IPS-18a (cell line): Measurements from ENCODE around the gene KCTD12.
"Not testable (repeated sequence)": the region's sequence is repeated elsewhere in the genome, so short reads cannot be mapped to it uniquely, and the experiment has no call there.

ENCODE experiments used
- H3K27ac ChIP-seq: one replicate; pipeline ENCODE4 v1.5.1; 2013; ENCODE audit warnings: low read length
- H3K27me3 ChIP-seq: one replicate; pipeline ENCODE4 v1.6.1; 2013; ENCODE audit warnings: mild to moderate bottlenecking, low read length; ENCODE audit not compliant: control insufficient read depth, insufficient read depth
- H3K36me3 ChIP-seq: one replicate; pipeline ENCODE4 v1.6.1; 2013; ENCODE audit warnings: low read depth, low read length; ENCODE audit not compliant: control insufficient read depth
- H3K4me1 ChIP-seq: one replicate; pipeline ENCODE4 v1.6.1; 2013; ENCODE audit warnings: low read depth, low read length; ENCODE audit not compliant: control insufficient read depth
- H3K4me3 ChIP-seq: one replicate; pipeline ENCODE4 v1.5.1; 2013; ENCODE audit warnings: low read length
- H3K9ac ChIP-seq: one replicate; pipeline ENCODE4 v1.6.1; 2013; ENCODE audit warnings: mild to moderate bottlenecking, low read length, moderate library complexity
- H3K9me3 ChIP-seq: one replicate; pipeline ENCODE4 v1.6.1; 2013; ENCODE audit warnings: low read depth, low read length; ENCODE audit not compliant: control insufficient read depth

KCTD12 gene

DNA sequence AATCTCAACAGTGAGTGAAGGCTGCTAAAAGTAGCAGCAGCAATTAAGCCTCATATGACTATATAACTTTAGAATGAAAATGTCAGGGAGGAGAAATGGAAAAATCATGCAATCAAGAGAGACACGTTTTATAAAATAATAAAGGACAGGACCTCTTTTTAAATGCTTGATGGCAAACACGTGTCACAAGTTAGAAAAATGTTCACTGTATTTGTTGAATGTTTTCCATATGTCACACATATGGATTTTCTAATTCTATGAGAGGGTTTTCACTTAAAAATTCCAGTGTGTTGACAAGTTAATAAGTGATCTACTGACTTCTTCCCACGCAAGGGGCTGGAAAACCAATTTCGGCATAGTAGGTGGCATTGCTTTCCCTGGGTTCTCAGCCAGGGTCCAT lies 27.7 kb upstream of the KCTD12 start:
- Histone ChIP-seq H3K36me3 (no peaks in the 10 kb centered on the region), H3K4me3 (no peak overlapping the region), H3K27me3 (no peaks in the 10 kb centered on the region), H3K27ac (no peak overlapping the region), H3K9me3 (no peaks in the 10 kb centered on the region), H3K9ac (no peak overlapping the region), H3K4me1 (no peaks in the 10 kb centered on the region)

DNA sequence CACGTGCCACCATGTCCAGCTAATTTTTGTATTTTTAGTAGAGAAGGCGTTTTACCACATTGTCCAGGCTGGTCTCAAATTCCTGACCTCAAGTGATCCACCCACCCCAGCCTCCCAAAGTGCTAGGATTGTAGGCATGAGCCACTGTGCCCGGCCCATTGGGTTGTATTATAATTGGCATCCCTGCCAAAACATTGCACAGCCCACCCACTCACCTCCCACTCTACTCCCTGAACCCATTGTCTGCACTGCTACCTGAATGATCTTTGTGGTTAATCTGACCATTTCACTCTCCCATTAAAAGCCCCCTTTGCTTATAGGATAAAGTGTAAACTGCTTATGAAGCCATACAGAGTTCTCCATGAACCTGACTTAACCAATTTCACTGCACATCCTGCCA lies 26.3 kb upstream of the KCTD12 start:
- Histone ChIP-seq H3K9ac (no peak overlapping the region), H3K9me3 (no peaks in the 10 kb centered on the region), H3K4me3 (no peak overlapping the region), H3K27ac (no peak overlapping the region), H3K36me3 (no peaks in the 10 kb centered on the region), H3K27me3 (no peaks in the 10 kb centered on the region), H3K4me1 (no peaks in the 10 kb centered on the region)

GRCh38 chr13:76904507-76904906 lies 18.3 kb upstream of the KCTD12 start:
- Histone ChIP-seq H3K36me3 (no peaks in the 10 kb centered on the region), H3K27me3 (no peaks in the 10 kb centered on the region), H3K4me3 (no peak overlapping the region), H3K4me1 (no peaks in the 10 kb centered on the region), H3K9ac (no peak overlapping the region), H3K9me3 (no peaks in the 10 kb centered on the region), H3K27ac (no peak overlapping the region)

DNA sequence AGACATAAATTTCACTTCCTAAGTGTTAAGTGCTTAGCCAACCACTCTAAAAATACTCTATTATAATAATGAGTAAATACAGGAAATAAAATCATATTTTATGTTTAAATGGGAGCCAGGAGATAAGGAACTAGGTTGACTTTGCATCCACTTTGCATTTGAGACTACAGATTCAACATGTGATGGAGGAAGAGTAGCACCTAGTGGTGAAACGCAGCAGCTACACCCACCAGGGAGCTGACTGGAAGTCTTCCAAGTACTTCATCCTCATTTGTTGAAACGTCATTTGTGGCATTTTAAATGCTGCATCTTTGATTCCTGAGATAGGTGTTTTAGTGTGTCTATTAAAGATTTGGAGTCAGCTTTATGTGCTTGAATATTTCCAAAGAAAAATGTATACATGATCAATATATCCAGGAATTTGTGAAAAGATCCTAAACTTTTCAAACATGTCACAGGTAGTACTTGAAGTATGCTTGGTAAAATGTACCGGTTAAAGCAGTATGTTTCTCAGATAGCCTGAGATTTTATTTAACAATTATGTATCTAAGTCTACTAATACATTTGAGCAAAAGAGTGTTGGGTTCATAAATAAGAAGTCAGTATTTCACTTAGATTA lies 17.4 kb upstream of the KCTD12 start:
- H3K4me1 ChIP-seq: no peaks in the 10 kb centered on the region
- H3K4me3 ChIP-seq: no peak overlapping the region
- no peak overlapping the region for H3K27ac ChIP-seq
- H3K36me3 ChIP-seq: no peaks in the 10 kb centered on the region
- H3K9ac ChIP-seq: no peak overlapping the region
- peaks cover 4% of the 10 kb centered on the region for H3K9me3 ChIP-seq
- H3K27me3 ChIP-seq: no peaks in the 10 kb centered on the region

DNA sequence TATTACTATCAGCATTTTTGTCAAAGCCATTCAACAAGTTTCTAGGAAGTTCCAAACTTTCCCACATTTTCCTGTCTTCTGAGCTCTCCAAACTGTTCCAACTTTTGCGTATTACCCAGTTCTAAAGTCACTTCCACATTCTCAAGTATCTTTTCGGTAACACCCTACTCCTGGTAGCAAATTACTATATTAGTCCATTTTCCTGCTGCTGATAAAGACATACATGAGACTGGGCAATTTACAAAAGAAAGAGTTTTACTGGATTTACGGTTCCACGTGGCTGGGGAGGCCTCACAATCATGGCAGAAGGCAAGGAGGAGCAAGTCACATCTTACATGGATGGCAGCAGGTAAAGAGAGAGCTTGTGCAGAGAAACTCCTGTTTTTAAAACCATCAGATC lies 12.9 kb upstream of the KCTD12 start:
- not testable (repeated sequence) for H3K36me3 ChIP-seq, H3K9ac ChIP-seq, H3K27me3 ChIP-seq, H3K27ac ChIP-seq, H3K9me3 ChIP-seq, H3K4me3 ChIP-seq, H3K4me1 ChIP-seq

GRCh38 chr13:76897171-76897570 lies 11.0 kb upstream of the KCTD12 start:
- H3K9me3 ChIP-seq, H3K4me1 ChIP-seq, H3K27ac ChIP-seq, H3K36me3 ChIP-seq, H3K27me3 ChIP-seq, H3K9ac ChIP-seq, H3K4me3 ChIP-seq: not testable (repeated sequence)

DNA sequence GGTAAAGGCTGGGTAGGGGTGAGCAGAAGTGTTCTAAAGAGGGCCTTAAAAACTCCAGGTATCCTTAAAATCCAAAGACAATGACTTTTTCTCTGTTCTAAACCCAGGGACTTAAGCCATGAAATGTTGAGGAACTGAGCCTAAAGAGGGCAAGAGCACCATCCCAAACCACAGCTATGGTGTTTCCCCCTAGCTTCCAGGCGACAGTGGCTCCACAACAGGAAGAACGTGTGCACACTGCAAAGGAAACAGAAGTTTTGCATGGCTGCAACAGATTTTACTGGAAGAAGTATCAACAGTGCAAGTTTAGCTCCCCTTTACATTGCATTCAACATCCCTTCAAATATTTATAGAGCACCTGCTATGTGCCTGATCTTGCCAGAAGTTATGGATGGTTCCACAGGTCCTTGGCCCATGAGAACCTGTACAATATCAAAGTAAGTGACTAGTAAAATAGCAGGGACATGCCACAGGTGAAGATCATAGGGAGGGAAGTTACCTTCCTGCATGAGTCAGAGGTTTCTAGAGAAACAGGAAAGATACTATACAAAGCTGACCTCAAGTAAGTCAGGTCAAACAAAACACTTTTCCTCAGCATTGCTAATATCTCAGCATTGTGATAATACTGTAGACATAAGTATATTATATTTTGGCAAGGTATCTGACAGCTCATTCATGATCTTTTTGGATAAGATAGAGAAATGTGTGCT lies 8.4 kb upstream of the KCTD12 start:
- Histone ChIP-seq H3K9ac (no peak overlapping the region), H3K27me3 (peaks cover 5% of the 10 kb centered on the region), H3K27ac (no peak overlapping the region), H3K9me3 (peaks cover 4% of the 10 kb centered on the region), H3K4me1 (no peaks in the 10 kb centered on the region), H3K4me3 (no peak overlapping the region), H3K36me3 (no peaks in the 10 kb centered on the region)

- H3K27ac ChIP-seq: no peak overlapping the region
- H3K27me3 ChIP-seq: peaks cover 20% of the 10 kb centered on the region
- H3K4me1 ChIP-seq: no peaks in the 10 kb centered on the region
- H3K36me3 ChIP-seq: no peaks in the 10 kb centered on the region
- no peaks in the 10 kb centered on the region for H3K9me3 ChIP-seq
- H3K4me3 ChIP-seq: no peak overlapping the region
- no peak overlapping the region for H3K9ac ChIP-seq
These were observed 6.3 kb upstream of the KCTD12 start for GRCh38 chr13:76892488-76892887.

GRCh38 chr13:76890021-76890420 lies 3.8 kb upstream of the KCTD12 start:
- Histone ChIP-seq H3K4me1 (no peaks in the 10 kb centered on the region), H3K27me3 (peaks cover 38% of the 10 kb centered on the region), H3K27ac (no peak overlapping the region), H3K9ac (no peak overlapping the region), H3K4me3 (no peak overlapping the region), H3K36me3 (no peaks in the 10 kb centered on the region), H3K9me3 (no peaks in the 10 kb centered on the region)

GRCh38 chr13:76889254-76889653 lies 3.0 kb upstream of the KCTD12 start:
- Histone ChIP-seq H3K27ac (no peak overlapping the region), H3K9me3 (no peaks in the 10 kb centered on the region), H3K36me3 (no peaks in the 10 kb centered on the region), H3K4me1 (peaks cover 5% of the 10 kb centered on the region), H3K4me3 (no peak overlapping the region), H3K9ac (no peak overlapping the region), H3K27me3 (peaks cover 46% of the 10 kb centered on the region)

DNA sequence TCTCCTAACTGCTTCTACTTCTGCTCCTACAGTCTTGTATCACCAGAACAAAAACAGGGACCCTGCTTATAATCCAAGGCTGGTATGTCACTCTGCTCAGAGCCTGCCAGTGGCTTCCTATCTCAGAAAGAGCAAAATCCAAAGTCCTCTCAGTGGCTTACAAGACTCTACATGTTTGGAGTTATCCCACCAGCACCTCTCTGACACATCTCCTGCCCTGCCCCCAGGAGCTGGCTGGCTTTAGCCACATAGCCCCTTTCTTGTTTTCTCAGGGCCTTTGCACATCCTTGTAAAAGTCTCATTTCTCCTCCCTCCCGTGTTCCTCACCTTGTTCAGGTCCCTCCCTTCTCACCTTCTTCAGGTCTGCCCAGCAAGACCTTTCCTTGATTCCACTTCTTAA lies 2.2 kb upstream of the KCTD12 start:
- no peak overlapping the region for H3K27ac ChIP-seq
- no peak overlapping the region for H3K4me3 ChIP-seq
- peaks cover 6% of the 10 kb centered on the region for H3K4me1 ChIP-seq
- H3K36me3 ChIP-seq: no peaks in the 10 kb centered on the region
- H3K9ac ChIP-seq: no peak overlapping the region
- no peaks in the 10 kb centered on the region for H3K9me3 ChIP-seq
- H3K27me3 ChIP-seq: peaks cover 54% of the 10 kb centered on the region

DNA sequence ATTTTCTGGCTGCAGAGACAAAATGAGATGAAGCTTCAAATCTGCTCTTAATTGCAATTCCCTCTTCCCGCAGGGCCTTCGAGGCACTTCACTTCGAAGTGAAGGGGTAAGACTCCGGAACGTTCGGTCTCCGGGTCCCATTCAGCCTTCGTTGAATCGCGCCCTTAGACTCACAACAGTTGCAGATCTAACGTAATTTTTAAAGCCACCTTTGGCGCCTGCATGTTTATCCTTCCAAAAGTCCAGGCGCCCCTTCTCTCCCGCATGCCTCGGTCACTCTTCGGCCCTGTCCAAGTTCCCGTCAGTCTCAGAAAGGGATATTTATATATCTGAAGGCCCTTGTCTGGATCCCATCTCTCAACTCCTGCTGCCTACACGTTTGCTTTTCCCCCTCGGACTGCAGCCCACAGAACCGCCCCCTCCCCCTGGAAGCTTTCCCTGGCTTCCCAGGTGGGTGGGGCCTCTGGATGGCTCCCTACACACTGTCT lies 915 bp upstream of the KCTD12 start:
- H3K27me3 ChIP-seq: peaks cover 54% of the 10 kb centered on the region
- H3K9me3 ChIP-seq: no peaks in the 10 kb centered on the region
- H3K4me1 ChIP-seq: peaks cover 6% of the 10 kb centered on the region
- no peak overlapping the region for H3K27ac ChIP-seq
- H3K36me3 ChIP-seq: no peaks in the 10 kb centered on the region
- peak overlapping the region; percentile 65 for H3K4me3 ChIP-seq
- H3K9ac ChIP-seq: no peak overlapping the region
